ENCODE results near the gene VILL.

VILL gene

DNA sequence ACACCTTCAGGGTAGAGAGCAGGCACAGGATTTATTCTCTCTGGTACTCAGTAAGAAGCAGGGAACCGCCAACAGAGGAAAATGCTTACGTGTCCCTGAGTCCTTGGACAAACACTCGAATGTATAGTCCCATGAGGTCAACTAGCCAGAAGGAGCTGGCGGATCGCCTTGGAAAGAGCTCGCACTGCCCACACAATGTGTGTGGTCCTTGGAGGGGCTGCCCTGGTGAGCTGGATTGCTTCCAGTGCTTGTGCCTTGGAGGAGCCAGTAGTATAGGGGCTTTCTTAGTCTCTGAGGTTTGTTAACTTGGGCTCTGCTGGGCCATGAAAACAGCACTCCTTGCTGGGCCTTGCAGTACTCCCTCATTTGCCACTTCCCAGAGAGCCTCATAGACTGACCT is 40.7 kb upstream of the VILL start:
- Histone ChIP-seq H3K36me3 (ENCODE audit: insufficient read depth, low read length) (no peaks in the 10 kb centered on the region), H2AFZ (ENCODE audit: low read length) (no peak overlapping the region), H3F3A (ENCODE audit: insufficient read depth, low read length) (no peaks in the 10 kb centered on the region), H3K27ac (ENCODE audit: low read depth, low read length, poor library complexity, severe bottlenecking) (no peak overlapping the region), H4K20me1 (ENCODE audit: insufficient read depth, low read length) (no peaks in the 10 kb centered on the region), H3K79me2 (ENCODE audit: insufficient read depth, low read length) (no peaks in the 10 kb centered on the region), H3K9me2 (ENCODE audit: low read depth, low read length) (no peaks in the 10 kb centered on the region), H3K4me3 (ENCODE audit: low read depth, low read length, poor library complexity, severe bottlenecking) (no peak overlapping the region), H3K4me2 (ENCODE audit: low read length) (no peak overlapping the region), H3K9me3 (ENCODE audit: low read length) (no peaks in the 10 kb centered on the region), H3K9ac (ENCODE audit: low read length) (no peak overlapping the region), H3K4me1 (ENCODE audit: insufficient read depth, low read length, severe bottlenecking) (no peaks in the 10 kb centered on the region), H3K27me3 (ENCODE audit: insufficient read depth, low read length) (no peaks in the 10 kb centered on the region)
- TF ChIP-seq EZH2 (IDR thresholded peaks at IDR 0.05; ENCODE audit: borderline replicate concordance, low read length): no peak
- TF ChIP-seq, protein P1, sequence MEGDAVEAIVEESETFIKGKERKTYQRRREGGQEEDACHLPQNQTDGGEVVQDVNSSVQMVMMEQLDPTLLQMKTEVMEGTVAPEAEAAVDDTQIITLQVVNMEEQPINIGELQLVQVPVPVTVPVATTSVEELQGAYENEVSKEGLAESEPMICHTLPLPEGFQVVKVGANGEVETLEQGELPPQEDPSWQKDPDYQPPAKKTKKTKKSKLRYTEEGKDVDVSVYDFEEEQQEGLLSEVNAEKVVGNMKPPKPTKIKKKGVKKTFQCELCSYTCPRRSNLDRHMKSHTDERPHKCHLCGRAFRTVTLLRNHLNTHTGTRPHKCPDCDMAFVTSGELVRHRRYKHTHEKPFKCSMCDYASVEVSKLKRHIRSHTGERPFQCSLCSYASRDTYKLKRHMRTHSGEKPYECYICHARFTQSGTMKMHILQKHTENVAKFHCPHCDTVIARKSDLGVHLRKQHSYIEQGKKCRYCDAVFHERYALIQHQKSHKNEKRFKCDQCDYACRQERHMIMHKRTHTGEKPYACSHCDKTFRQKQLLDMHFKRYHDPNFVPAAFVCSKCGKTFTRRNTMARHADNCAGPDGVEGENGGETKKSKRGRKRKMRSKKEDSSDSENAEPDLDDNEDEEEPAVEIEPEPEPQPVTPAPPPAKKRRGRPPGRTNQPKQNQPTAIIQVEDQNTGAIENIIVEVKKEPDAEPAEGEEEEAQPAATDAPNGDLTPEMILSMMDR (IDR thresholded peaks at IDR 0.05; ENCODE audit: low read length): no peak

DNA sequence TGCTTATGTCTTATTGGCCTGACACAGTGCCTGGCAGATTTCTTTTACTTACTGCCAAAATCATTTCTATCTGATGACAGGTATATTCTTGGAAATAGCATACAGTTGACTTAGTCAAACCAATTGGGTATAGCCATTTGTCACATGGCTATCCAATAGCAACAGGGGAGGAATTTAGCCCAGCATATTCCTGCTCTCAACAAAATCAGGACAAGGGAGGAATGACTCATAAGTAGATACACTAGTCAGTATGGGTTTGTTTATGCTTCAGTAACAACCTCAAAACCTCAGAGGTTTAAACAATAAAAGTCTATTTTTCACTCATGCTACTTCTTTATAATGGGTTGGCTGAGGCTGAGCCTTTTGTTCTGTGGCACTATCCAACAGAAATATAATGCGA is 38.0 kb upstream of the VILL start:
- Histone ChIP-seq H3K9me3 (ENCODE audit: low read length) (no peaks in the 10 kb centered on the region), H3K9ac (ENCODE audit: low read length) (no peak overlapping the region), H3K36me3 (ENCODE audit: insufficient read depth, low read length) (no peaks in the 10 kb centered on the region), H3F3A (ENCODE audit: insufficient read depth, low read length) (no peaks in the 10 kb centered on the region), H3K79me2 (ENCODE audit: insufficient read depth, low read length) (no peaks in the 10 kb centered on the region), H3K27me3 (ENCODE audit: insufficient read depth, low read length) (no peaks in the 10 kb centered on the region), H3K9me2 (ENCODE audit: low read depth, low read length) (no peaks in the 10 kb centered on the region), H4K20me1 (ENCODE audit: insufficient read depth, low read length) (no peaks in the 10 kb centered on the region), H3K4me1 (ENCODE audit: insufficient read depth, low read length, severe bottlenecking) (peaks cover 17% of the 10 kb centered on the region), H3K27ac (ENCODE audit: low read depth, low read length, poor library complexity, severe bottlenecking) (no peak overlapping the region), H3K4me2 (ENCODE audit: low read length) (no peak overlapping the region), H3K4me3 (ENCODE audit: low read depth, low read length, poor library complexity, severe bottlenecking) (no peak overlapping the region), H2AFZ (ENCODE audit: low read length) (no peak overlapping the region)
- TF ChIP-seq EZH2 (IDR thresholded peaks at IDR 0.05; ENCODE audit: borderline replicate concordance, low read length): no peak
- TF ChIP-seq, protein P1 (IDR thresholded peaks at IDR 0.05; ENCODE audit: low read length): no peak

DNA sequence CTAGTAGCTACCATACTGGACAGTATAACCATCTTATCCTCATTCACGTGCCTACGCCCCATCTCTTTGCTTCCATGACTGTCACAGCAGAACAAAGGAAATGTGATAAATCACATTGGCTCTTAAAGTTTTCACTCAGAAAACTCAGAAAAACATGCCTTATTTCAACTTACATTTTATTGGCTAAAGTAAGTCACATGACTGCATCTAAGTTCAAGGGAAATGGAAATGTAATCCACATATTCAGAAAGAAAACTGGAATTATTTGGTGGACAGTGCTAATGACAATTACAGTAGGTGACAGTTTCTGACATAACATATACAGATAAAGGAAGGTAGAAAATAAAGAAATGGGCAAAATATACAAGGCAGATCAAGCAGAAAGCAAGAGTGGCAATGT is 37.4 kb upstream of the VILL start:
- H2AFZ ChIP-seq (ENCODE audit: low read length): no peak overlapping the region
- no peaks in the 10 kb centered on the region for H3K79me2 ChIP-seq (ENCODE audit: insufficient read depth, low read length)
- H3K9me2 ChIP-seq (ENCODE audit: low read depth, low read length): no peaks in the 10 kb centered on the region
- no peaks in the 10 kb centered on the region for H3K36me3 ChIP-seq (ENCODE audit: insufficient read depth, low read length)
- H3K9me3 ChIP-seq (ENCODE audit: low read length): no peaks in the 10 kb centered on the region
- H3K27ac ChIP-seq (ENCODE audit: low read depth, low read length, poor library complexity, severe bottlenecking): no peak overlapping the region
- no peaks in the 10 kb centered on the region for H4K20me1 ChIP-seq (ENCODE audit: insufficient read depth, low read length)
- no peak overlapping the region for H3K4me2 ChIP-seq (ENCODE audit: low read length)
- H3F3A ChIP-seq (ENCODE audit: insufficient read depth, low read length): no peaks in the 10 kb centered on the region
- peaks cover 20% of the 10 kb centered on the region for H3K4me1 ChIP-seq (ENCODE audit: insufficient read depth, low read length, severe bottlenecking)
- no peak overlapping the region for H3K4me3 ChIP-seq (ENCODE audit: low read depth, low read length, poor library complexity, severe bottlenecking)
- TF ChIP-seq, protein P1 (IDR thresholded peaks at IDR 0.05; ENCODE audit: low read length): no peak
- no peak for TF ChIP-seq EZH2 (IDR thresholded peaks at IDR 0.05; ENCODE audit: borderline replicate concordance, low read length)
- H3K27me3 ChIP-seq (ENCODE audit: insufficient read depth, low read length): no peaks in the 10 kb centered on the region
- no peak overlapping the region for H3K9ac ChIP-seq (ENCODE audit: low read length)

Data from OCI-LY1 (cell line).